ENCODE measurements around the gene AP2A2. TPM values are rescaled to one million over a fixed set of nuclear protein-coding genes. Genes with fewer than 3 reads are reported as not detected.

Gene AP2A2
- total RNA-seq, 1 experiment from 2014 or later = 39.4 TPM

GRCh38 chr11:991034-991433, 65.4 kb downstream of the AP2A2 start:
- TF ChIP-seq CTCF (conservative IDR thresholded peaks at IDR 0.05) = no peak
- TF ChIP-seq EZH2 (IDR thresholded peaks at IDR 0.05; ENCODE audit: low read depth) = no peak
- Histone ChIP-seq H3K4me1 (replicated peaks; ENCODE audit: insufficient read depth) (no peaks in the 10 kb centered on the region), H3K9me2 (ENCODE audit: insufficient read depth) (no peaks in the 10 kb centered on the region), H3K4me3 (no peak overlapping the region), H3K27ac (no peak overlapping the region), H3K9me3 (ENCODE audit: insufficient read depth, low read depth) (no peaks in the 10 kb centered on the region), H3F3A (ENCODE audit: insufficient read depth, low read depth) (peaks cover 3% of the 10 kb centered on the region; the same call in 1 of the 2 replicates), H2AFZ (no peak overlapping the region), H3K79me2 (ENCODE audit: low read depth) (no peaks in the 10 kb centered on the region), H3K27me3 (ENCODE audit: insufficient read depth, low read depth) (no peaks in the 10 kb centered on the region), H4K20me1 (ENCODE audit: insufficient read depth) (no peaks in the 10 kb centered on the region), H3K4me2 (no peak overlapping the region), H3K36me3 (ENCODE audit: low read depth) (no peaks in the 10 kb centered on the region)
- CTCF ChIA-PET = no interaction called here
- POLR2A ChIA-PET (ENCODE audit: unreplicated experiment) = no interaction called here
- intact Hi-C loops (cut with micrococcal nuclease; ENCODE audit: unreplicated experiment) = no loop called here
- no TSS peak for BruUV-seq (replicated peaks)
- no peak for DNase-seq

- POLR2A ChIA-PET (ENCODE audit: unreplicated experiment) = no interaction called here
- Histone ChIP-seq H3K4me1 (replicated peaks; ENCODE audit: insufficient read depth) (no peaks in the 10 kb centered on the region), H3K4me2 (no peak overlapping the region), H3K79me2 (ENCODE audit: low read depth) (no peaks in the 10 kb centered on the region), H3K27me3 (ENCODE audit: insufficient read depth, low read depth) (no peaks in the 10 kb centered on the region), H3K36me3 (ENCODE audit: low read depth) (no peaks in the 10 kb centered on the region), H3K4me3 (no peak overlapping the region), H3K27ac (no peak overlapping the region), H3K9me2 (ENCODE audit: insufficient read depth) (no peaks in the 10 kb centered on the region), H3F3A (ENCODE audit: insufficient read depth, low read depth) (peaks cover 3% of the 10 kb centered on the region; the same call in 1 of the 2 replicates), H2AFZ (no peak overlapping the region), H3K9me3 (ENCODE audit: insufficient read depth, low read depth) (no peaks in the 10 kb centered on the region), H4K20me1 (ENCODE audit: insufficient read depth) (no peaks in the 10 kb centered on the region)
- BruUV-seq (replicated peaks) = no TSS peak
- CTCF ChIA-PET = no interaction called here
- TF ChIP-seq CTCF (conservative IDR thresholded peaks at IDR 0.05) = no peak
- no peak for TF ChIP-seq EZH2 (IDR thresholded peaks at IDR 0.05; ENCODE audit: low read depth)
- no peak for DNase-seq
- intact Hi-C loops (cut with micrococcal nuclease; ENCODE audit: unreplicated experiment) = no loop called here
Observed at GRCh38 chr11:991711-992307, 66.1 kb downstream of the AP2A2 start.

GRCh38 chr11:992577-992976, 66.9 kb downstream of the AP2A2 start:
- H3K9me2 ChIP-seq (ENCODE audit: insufficient read depth) = no peaks in the 10 kb centered on the region
- intact Hi-C loops (cut with micrococcal nuclease; ENCODE audit: unreplicated experiment) = no loop called here
- DNase-seq = no peak
- H3K4me1 ChIP-seq (replicated peaks; ENCODE audit: insufficient read depth) = no peaks in the 10 kb centered on the region
- TF ChIP-seq CTCF (conservative IDR thresholded peaks at IDR 0.05) (no peak), EZH2 (IDR thresholded peaks at IDR 0.05; ENCODE audit: low read depth) (no peak)
- no peak overlapping the region for H2AFZ ChIP-seq
- H3K4me2 ChIP-seq = no peak overlapping the region
- no TSS peak for BruUV-seq (replicated peaks)
- POLR2A ChIA-PET (ENCODE audit: unreplicated experiment) = no interaction called here
- H3K9me3 ChIP-seq (ENCODE audit: insufficient read depth, low read depth) = no peaks in the 10 kb centered on the region
- H4K20me1 ChIP-seq (ENCODE audit: insufficient read depth) = no peaks in the 10 kb centered on the region
- H3K79me2 ChIP-seq (ENCODE audit: low read depth) = no peaks in the 10 kb centered on the region
- no peak overlapping the region for H3K4me3 ChIP-seq
- no peaks in the 10 kb centered on the region for H3K27me3 ChIP-seq (ENCODE audit: insufficient read depth, low read depth)
- CTCF ChIA-PET = no interaction called here
- H3K36me3 ChIP-seq (ENCODE audit: low read depth) = no peaks in the 10 kb centered on the region
- no peak overlapping the region for H3K27ac ChIP-seq
- peaks cover 3% of the 10 kb centered on the region; the same call in 1 of the 2 replicates for H3F3A ChIP-seq (ENCODE audit: insufficient read depth, low read depth)

All from PC-9 (cell line).